Measurements from ENCODE around the gene CXCL8. TPM values are rescaled to one million over a fixed set of nuclear protein-coding genes. Genes with fewer than 3 reads are reported as not detected.

CXCL8 gene
- total RNA-seq, 2 donors from 2014 or later = 0.89 to 4.7 TPM

- TF ChIP-seq CTCF (IDR thresholded peaks at IDR 0.05) = peak; percentile 73
- Histone ChIP-seq H3K36me3 (no peaks in the 10 kb centered on the region), H3K27me3 (no peaks in the 10 kb centered on the region), H3K9ac (ENCODE audit: low read depth in 2 of 2, low read length in 2 of 2) (no peak overlapping the region), H3K4me3 (no peak overlapping the region), H3K27ac (no peak overlapping the region), H3K9me3 (no peaks in the 10 kb centered on the region), H3K4me1 (no peaks in the 10 kb centered on the region)
- intact Hi-C loops (cut with DNase I) = loop anchor here (5.0 kb wide), 2 partner anchors 133 to 408 kb away; no protein-coding TSS in a partner anchor
- DNase-seq = peak; percentile 73
Observed at GRCh38 chr4:73729534-73730165, 10.7 kb upstream of the CXCL8 start.

- intact Hi-C loops (cut with DNase I) = no loop called here
- Histone ChIP-seq H3K36me3 (no peaks in the 10 kb centered on the region), H3K4me3 (no peak overlapping the region), H3K27me3 (no peaks in the 10 kb centered on the region), H3K4me1 (no peaks in the 10 kb centered on the region), H3K27ac (no peak overlapping the region), H3K9me3 (no peaks in the 10 kb centered on the region), H3K9ac (ENCODE audit: low read depth in 2 of 2, low read length in 2 of 2) (no peak overlapping the region)
- no peak for DNase-seq
- TF ChIP-seq CTCF (IDR thresholded peaks at IDR 0.05) = no peak
Observed at GRCh38 chr4:73730292-73730691, 10.1 kb upstream of the CXCL8 start.

- Histone ChIP-seq H3K27me3 (no peaks in the 10 kb centered on the region), H3K4me3 (no peak overlapping the region), H3K36me3 (no peaks in the 10 kb centered on the region), H3K4me1 (no peaks in the 10 kb centered on the region), H3K9me3 (no peaks in the 10 kb centered on the region), H3K27ac (no peak overlapping the region), H3K9ac (ENCODE audit: low read depth in 2 of 2, low read length in 2 of 2) (no peak overlapping the region)
- intact Hi-C loops (cut with DNase I) = no loop called here
- TF ChIP-seq CTCF (IDR thresholded peaks at IDR 0.05) = no peak
- no peak for DNase-seq
Observed at GRCh38 chr4:73730867-73731266, 9.5 kb upstream of the CXCL8 start.

GRCh38 chr4:73731968-73732610 lies 8.3 kb upstream of the CXCL8 start:
- TF ChIP-seq CTCF (IDR thresholded peaks at IDR 0.05) = no peak
- no peaks in the 10 kb centered on the region for H3K9me3 ChIP-seq
- no peaks in the 10 kb centered on the region for H3K36me3 ChIP-seq
- no peak overlapping the region for H3K9ac ChIP-seq (ENCODE audit: low read depth in 2 of 2, low read length in 2 of 2)
- no peaks in the 10 kb centered on the region for H3K27me3 ChIP-seq
- no peaks in the 10 kb centered on the region for H3K4me1 ChIP-seq
- DNase-seq = no peak
- intact Hi-C loops (cut with DNase I) = no loop called here
- H3K4me3 ChIP-seq = no peak overlapping the region
- no peak overlapping the region for H3K27ac ChIP-seq

- H3K9me3 ChIP-seq = no peaks in the 10 kb centered on the region
- H3K27ac ChIP-seq = no peak overlapping the region
- no peak for TF ChIP-seq CTCF (IDR thresholded peaks at IDR 0.05)
- H3K4me3 ChIP-seq = no peak overlapping the region
- no peak for DNase-seq
- no peaks in the 10 kb centered on the region for H3K4me1 ChIP-seq
- intact Hi-C loops (cut with DNase I) = no loop called here
- H3K36me3 ChIP-seq = no peaks in the 10 kb centered on the region
- no peak overlapping the region for H3K9ac ChIP-seq (ENCODE audit: low read depth in 2 of 2, low read length in 2 of 2)
- no peaks in the 10 kb centered on the region for H3K27me3 ChIP-seq
Observed at GRCh38 chr4:73732759-73733431, 7.5 kb upstream of the CXCL8 start.

Measured in colonic mucosa (tissue), 4 donors.